ENCODE results near the gene TSPOAP1.
A peak's percentile ranks its signal among the peaks of the same experiment; 100 is the strongest.

Gene TSPOAP1

DNA sequence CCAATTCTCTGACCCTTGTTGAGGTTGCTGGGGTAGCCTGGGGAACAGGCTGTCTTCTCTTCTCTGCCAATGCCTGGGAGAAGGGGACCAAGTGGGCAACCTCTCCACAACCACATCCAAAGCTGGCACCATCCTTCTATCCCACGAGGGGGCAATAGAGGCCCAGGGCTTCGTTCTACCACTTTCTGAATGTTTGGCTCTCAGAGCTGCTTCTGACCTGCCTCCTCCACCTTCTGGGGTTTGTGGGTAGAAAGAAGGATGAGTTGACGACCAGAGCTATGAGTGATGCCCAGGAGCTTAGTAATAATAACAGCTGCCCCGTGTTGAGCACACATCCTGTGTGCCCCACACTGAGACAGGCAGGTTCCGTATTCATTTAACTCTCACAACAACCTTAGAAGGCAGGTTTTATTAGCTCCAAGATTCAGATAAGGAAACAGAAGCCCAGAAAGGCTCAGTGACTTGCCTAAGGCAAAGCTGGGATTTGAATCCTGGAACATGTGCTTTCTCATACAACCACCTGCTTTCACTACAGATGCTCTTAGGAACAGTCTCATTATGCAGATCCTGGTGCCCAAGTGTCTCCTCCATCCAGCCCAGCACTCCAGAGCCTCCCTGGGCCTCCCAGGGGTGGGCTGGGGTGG, 11.1 kb downstream of the TSPOAP1 start:
- peak; percentile 70 for DNase-seq (ENCODE audit: low spot score)

GRCh38 chr17:58316260-58316960, 12.2 kb downstream of the TSPOAP1 start:
- no peak for DNase-seq (ENCODE audit: low spot score)

- no peak for DNase-seq (ENCODE audit: low spot score)
Measured at GRCh38 chr17:58315750-58316149, 12.8 kb downstream of the TSPOAP1 start.

DNA sequence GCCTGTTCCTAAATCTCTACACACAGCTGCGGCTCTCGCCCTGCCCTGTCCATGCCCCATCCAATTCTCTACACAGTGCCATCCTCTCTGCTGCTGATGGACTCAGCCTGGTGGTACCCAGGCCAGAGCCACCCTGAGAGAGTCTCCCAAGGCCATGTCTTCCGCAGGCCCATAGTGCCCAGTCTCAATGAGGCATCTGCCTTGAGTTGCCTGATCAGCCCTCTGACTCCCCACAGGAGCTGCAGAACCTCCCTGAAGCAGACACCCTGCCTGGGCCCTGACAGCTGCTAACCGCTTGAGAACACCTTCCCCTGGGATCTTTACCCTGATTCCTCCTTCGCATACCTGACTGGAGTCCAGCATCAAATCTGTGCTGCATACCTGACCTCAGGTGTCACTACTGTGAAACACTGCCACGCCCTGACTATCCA, 13.3 kb downstream of the TSPOAP1 start:
- DNase-seq (ENCODE audit: low spot score): no peak

- DNase-seq (ENCODE audit: low spot score): no peak
Measured at GRCh38 chr17:58314706-58315015, 13.9 kb downstream of the TSPOAP1 start.

DNA sequence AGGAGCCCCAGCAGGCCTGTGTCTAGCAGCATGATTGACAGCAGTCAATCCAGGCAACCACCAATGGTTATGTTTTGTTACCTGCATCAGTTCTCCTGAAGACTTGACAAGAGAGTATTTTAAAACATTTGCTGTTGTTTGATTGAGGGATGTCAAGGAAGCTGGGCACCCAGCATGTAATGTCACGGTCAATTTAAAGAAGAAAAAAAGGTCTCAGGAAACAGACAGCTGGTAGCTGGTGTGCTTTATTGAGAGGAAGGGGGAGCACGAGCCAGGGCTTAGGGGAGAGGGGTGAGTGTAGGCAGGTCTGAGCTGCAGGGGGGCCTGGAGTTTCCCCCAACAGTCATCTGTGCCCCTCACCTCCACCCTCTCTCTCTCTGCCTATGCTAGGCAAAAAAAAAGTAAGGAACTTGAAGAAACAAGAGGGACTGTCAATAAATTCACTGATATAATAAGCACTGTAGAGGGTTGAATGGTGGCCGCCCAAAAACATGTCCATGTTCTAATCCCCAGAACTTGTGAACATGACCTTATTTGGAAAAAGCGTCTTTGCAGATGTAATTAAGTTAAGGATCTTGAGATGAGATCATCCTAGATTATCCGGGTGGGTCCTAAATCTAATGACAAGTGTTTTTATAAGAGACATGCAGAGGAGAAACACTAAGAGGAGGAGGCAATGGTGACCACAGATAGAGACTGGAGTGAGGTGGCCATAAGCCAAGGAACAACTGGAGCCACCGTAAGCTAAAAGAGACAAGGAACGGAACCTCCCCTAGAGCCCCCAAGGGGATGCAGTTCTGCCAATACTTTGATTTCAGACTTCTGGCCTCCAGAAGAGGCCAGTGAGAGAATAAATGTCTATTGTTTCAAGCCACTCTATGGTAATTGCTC, 14.5 kb downstream of the TSPOAP1 start:
- no peak for DNase-seq (ENCODE audit: low spot score)

DNA sequence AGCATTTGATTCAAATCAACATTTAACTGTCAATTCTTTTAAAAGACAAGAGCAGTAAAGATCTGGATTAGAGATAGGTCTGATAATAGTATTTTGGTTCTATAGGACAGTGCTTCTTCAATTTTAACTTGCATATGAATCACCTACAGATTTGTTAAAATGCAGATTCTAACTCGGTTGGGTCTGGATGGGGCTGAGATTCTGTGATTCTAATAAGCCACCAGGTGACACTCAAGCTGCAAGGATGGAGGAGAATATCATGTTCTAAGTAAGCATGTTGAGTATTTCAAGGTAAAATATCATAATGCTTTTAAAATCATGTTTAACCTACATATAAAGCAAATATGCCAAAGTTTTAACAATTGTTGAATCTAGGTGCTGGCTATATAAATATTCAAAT, 15.8 kb downstream of the TSPOAP1 start:
- DNase-seq (ENCODE audit: low spot score): no peak

DNA sequence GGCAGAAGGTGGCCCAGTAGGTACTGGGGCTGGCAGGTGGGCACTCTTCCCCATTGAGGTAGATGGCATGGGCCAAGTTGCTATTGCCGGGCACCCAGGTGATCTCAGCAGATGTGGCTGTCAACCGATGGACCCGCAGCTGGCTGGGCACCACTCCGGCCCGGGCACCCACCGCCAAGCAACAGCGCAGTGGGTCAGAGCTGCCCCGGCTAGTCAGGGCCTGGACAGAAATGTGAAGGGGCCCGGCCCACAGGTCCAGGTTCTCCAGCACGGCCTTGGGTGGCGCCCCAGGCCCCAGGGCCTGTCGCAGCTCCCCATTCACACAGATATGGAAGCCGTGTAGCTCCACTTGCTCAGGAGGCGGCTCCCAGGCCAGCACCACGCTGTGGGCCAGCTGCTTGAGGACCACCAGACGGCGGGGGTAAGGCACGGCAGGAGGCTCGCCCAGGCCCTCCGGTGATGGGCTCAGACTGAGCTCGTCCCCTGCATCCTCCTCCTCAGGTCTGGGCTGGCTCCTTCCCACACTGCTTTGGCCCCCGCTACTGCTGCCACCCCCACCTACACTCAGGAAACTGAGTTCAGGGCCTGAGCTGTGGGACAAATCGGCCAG, 16.5 kb downstream of the TSPOAP1 start:
- DNase-seq (ENCODE audit: low spot score): no peak

GRCh38 chr17:58311429-58311894, 17.1 kb downstream of the TSPOAP1 start:
- DNase-seq (ENCODE audit: low spot score): no peak

DNA sequence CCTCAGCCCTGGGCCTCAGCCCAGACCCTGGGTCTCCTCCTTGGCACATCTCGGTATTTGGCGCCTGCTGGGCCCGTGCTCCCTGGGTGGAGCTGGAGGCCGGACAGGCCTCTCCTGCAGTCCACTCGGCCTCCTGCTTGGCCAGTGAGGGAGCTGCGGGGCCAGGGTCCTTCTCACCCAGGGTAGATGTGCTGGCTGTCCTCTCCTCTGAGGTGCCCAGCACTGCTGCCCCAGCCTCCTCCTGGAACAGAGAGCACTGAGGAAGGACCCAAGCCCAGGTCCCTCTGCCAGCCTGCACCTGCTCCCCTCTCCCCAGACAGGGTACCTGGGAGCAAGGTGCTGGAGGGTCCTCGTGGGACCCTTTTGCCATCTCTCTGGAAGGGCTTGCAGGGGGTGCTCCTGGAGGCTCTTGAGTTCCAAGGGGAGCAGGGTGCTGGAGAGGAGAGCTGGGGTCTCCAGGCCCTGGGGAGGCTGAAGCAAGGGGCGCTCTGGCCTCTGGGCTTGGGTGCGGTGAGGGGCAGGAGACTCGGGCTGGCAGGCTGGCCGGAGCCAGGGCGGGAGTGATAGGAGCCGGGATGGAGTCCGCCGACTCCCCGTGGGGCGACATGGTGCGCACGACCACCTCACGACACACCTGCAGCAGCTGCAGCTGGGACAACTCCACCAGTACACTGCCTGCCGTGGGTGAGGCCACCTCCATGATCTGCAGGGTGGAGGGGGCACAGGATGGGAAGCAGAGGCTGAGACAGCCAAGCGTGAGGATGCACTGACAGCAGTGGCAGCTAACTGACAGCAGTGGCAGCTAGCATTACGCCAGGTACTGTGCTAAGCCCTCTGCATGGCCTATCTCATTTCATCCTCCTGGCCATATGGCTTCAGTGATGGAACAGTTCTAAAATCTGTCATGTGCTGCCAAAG, 17.8 kb downstream of the TSPOAP1 start:
- no peak for DNase-seq (ENCODE audit: low spot score)

DNA sequence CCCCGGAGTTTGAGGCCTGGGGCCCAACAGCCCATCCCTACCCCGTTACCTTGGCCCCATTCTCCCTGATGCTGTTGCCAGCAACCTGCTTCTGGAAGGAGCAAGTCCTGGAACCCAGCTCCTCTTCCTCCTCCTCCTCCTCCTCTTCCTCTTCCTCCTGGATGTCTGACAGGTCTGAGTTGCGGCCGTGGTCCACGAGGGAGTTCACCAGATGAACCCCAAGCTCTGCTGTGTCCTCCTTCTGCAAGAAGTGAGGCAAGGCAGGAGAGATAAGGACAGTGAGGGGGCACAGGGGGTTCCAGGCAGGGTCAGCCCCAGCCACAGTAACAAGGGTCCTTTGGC, 18.7 kb downstream of the TSPOAP1 start:
- DNase-seq (ENCODE audit: low spot score): no peak

DNA sequence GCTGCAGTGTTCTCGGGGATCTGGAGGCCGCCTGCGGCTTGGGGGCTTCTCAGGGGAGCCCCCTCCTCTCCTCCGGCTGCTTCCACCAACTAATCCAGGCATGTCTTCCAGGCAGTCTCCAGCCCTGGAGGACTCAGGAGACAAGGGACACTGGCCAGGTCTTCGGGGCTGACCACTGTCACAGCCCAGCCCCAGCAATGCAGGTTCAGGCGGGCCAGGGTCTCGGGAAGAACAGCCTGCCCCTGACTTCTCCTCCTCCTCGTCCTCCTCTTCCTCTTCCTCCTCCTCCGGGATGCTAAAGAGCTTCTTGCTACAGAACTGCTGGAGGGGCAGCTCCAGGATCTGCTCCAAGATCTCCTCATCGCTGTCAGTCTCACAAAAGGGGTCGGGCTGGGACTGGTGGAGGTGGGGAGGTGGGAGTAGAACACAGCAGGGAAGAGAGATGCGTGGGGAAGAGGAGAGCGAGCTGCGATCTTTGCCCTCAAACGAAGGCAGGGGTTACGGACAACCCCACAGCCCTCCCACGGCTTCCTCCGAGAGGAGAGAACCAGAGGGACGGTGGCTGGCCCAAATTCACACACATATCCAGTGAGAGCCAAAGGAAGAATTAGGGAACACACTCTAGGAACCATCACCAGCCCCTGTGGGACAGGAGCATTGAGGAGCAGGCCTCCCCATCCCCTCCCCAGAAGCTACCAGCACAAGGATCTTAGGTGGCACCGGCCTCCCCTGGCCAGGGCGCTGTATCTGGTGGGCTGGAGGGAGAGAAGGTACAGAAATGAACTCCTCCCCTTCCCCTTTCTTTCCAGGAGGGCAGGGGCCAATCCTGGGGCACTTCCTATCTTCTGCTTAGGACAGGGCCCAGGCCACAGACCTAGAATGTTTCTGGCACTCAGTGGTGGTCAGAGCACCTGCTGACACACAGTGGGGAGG, 19.3 kb downstream of the TSPOAP1 start:
- DNase-seq (ENCODE audit: low spot score): no peak

DNA sequence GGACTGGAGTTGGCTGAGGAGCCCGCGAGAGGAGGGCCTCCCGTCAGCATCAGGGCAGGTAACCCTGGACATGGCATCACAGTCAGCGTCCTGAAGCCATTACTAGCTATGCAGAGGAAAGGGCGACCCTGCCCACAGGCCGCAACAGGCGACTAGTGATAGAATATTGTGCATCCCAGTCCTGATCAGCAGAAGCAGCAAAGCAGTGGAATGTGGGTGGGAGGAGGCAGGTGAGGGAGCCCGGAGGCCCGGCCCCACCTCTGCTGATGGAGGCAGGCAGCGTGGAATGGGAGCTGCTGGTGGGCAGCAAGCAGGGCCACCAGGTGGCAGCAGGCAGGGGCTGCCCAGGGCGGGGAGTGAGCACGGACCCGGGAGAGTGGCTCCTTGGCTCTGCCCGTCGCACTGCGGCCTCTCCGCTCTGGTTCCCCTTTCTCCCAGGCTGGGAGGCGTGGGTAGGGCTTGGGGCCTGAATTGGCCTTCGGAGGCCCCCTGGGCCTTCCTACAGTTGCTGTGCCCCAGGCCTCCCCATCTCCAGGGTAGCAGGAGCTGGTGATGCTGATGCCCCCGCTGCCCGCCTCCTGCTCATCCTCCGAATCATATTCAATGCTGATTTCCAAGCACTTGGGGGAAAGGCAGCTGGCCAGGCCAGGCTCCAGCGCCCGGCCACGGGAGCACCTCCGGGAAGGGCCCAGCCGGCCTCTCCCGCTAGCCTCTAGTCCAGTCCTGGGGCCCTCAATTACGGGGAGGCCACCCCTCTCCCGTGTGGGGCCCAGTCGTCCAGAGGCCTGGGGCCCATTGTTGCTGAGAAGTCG, 20.2 kb downstream of the TSPOAP1 start:
- no peak for DNase-seq (ENCODE audit: low spot score)

GRCh38 chr17:58307468-58308172, 21.0 kb downstream of the TSPOAP1 start:
- no peak for DNase-seq (ENCODE audit: low spot score)

GRCh38 chr17:58306131-58306951, 22.3 kb downstream of the TSPOAP1 start:
- DNase-seq (ENCODE audit: low spot score): no peak

DNA sequence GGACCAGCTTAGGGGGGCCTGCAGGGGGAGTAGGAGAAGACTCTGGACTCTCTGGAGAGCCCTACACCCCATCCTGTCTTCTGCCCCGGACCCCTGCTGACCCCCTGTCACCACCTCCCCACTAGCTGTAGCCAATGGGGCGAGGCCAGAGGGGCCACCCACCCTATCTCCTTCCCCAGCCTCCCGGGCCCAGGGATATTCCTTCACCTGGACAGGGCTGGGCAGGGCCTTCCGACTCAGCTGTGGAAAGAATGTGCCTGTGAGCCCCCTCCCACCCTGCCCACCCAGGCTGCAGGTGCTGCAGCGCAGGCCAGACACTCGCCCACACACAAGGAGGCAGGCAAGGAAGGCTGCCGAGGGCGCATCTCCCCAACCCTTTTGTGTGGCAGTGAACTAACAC, 23.0 kb downstream of the TSPOAP1 start:
- DNase-seq (ENCODE audit: low spot score): no peak

DNA sequence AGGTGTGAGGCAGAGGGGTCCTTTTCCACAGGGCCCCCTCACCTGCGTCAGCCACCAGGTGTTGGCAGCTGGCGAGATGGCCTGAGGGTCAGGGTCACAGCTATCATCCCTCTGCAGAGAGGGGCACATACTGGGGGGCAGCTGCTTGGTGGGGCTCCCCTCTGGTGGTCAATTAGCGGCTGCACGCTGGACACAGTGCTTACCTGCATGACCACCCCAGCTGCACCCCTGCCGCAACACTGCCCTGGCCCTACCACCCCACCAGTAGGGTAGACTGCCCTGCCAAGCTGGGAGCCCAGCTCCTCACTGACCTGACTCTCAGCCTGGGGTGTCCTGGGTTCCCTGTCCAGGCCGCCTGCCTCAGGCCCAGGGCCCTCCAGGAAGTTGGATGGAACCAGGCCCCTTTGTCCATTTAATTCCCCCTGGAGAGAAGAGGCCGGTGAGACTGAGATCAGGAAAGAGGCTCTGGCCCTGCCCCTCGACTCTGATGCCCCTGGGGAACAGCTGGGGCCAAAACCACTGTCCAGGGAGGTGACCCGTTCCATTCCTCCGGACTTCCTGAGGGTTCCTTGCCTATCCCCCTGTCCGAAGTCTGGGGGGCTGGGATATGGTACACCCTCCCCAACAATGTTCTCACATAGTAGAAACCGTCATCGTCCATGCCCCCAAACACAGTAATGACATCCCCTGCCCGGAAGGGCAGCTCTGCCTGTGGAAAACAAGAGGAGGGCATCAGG, 23.7 kb downstream of the TSPOAP1 start:
- DNase-seq (ENCODE audit: low spot score): no peak

All from RKO (cell line).